Effector memory CD4-positive, alpha-beta T cell (primary cell): ENCODE measurements around the gene LRIT2.
A peak's percentile ranks its signal among the peaks of the same experiment; 100 is the strongest.

Experiments
- DNase-seq, 3 donors: peaks; one replicate each; pipeline ENCODE4 v3.0.0-alpha.2; 2020
- H3K27ac ChIP-seq: 2 replicates; pipeline ENCODE4 v1.7.0; 2013; ENCODE audit warnings: mild to moderate bottlenecking, low read length, moderate library complexity; ENCODE audit not compliant: insufficient read depth, poor library complexity, severe bottlenecking
- H3K27me3 ChIP-seq: replicated peaks from 2 replicates; pipeline ENCODE4 v1.7.0; 2013; ENCODE audit warnings: mild to moderate bottlenecking, low read length; ENCODE audit not compliant: insufficient read depth, control insufficient read depth, poor library complexity, severe bottlenecking
- H3K36me3 ChIP-seq: 2 replicates; pipeline ENCODE4 v1.7.0; 2013; ENCODE audit warnings: mild to moderate bottlenecking, low read length, moderate library complexity; ENCODE audit not compliant: control insufficient read depth, insufficient read depth
- H3K4me1 ChIP-seq: 2 replicates; pipeline ENCODE4 v1.7.0; 2013; ENCODE audit warnings: low read length, mild to moderate bottlenecking; ENCODE audit not compliant: control insufficient read depth, insufficient read depth, poor library complexity, severe bottlenecking
- H3K4me3 ChIP-seq: 2 replicates; pipeline ENCODE4 v1.7.0; 2013; ENCODE audit warnings: low read length, low read depth, mild to moderate bottlenecking; ENCODE audit not compliant: insufficient read depth, poor library complexity, severe bottlenecking
- H3K9me3 ChIP-seq: 2 replicates; pipeline ENCODE4 v1.7.0; 2013; ENCODE audit warnings: mild to moderate bottlenecking, low read length, moderate library complexity; ENCODE audit not compliant: control insufficient read depth
- total RNA-seq, 3 donors: gene quantifications; one replicate each; lab custom pipeline; 2026; lab: John Stamatoyannopoulos, UW

The LRIT2 gene
- total RNA-seq = 0 reads per million in 3 donors

GRCh38 chr10:84225427-84226173 is at the start of gene LRIT2:
Gene LRIT2 (minus strand): TSS chr10:84225544. CDS start chr10:84225520, 24 bp downstream.
- Histone ChIP-seq H3K27me3 (no peaks in the 10 kb centered on the region), H3K4me3 (no peak within 1 kb of the TSS), H3K27ac (no peak within 1 kb of the TSS), H3K9me3 (no peaks in the 10 kb centered on the region), H3K4me1 (no peaks in the 10 kb centered on the region), H3K36me3 (no peaks in the 10 kb centered on the region)
- no peak for DNase-seq

- no peaks in the 10 kb centered on the region for H3K36me3 ChIP-seq
- no peaks in the 10 kb centered on the region for H3K4me1 ChIP-seq
- no peaks in the 10 kb centered on the region for H3K27me3 ChIP-seq
- no peak overlapping the region for H3K4me3 ChIP-seq
- no peak for DNase-seq
- H3K9me3 ChIP-seq = no peaks in the 10 kb centered on the region
- no peak overlapping the region for H3K27ac ChIP-seq
Observed at GRCh38 chr10:84270708-84271107, 45.4 kb upstream of the LRIT2 start.

- no peak for DNase-seq
- Histone ChIP-seq H3K27me3 (no peaks in the 10 kb centered on the region), H3K4me1 (no peaks in the 10 kb centered on the region), H3K27ac (no peak overlapping the region), H3K36me3 (no peaks in the 10 kb centered on the region), H3K4me3 (no peak overlapping the region), H3K9me3 (no peaks in the 10 kb centered on the region)
Observed at GRCh38 chr10:84269773-84270172, 44.4 kb upstream of the LRIT2 start.

GRCh38 chr10:84269162-84269561 is 43.8 kb upstream of the LRIT2 start:
- H3K36me3 ChIP-seq = no peaks in the 10 kb centered on the region
- H3K27ac ChIP-seq = no peak overlapping the region
- H3K4me1 ChIP-seq = no peaks in the 10 kb centered on the region
- no peaks in the 10 kb centered on the region for H3K9me3 ChIP-seq
- DNase-seq = no peak
- no peak overlapping the region for H3K4me3 ChIP-seq
- H3K27me3 ChIP-seq = no peaks in the 10 kb centered on the region

- no peak overlapping the region for H3K27ac ChIP-seq
- peak in 2 of 3 donors; percentile 29 to 32 for DNase-seq
- no peak overlapping the region for H3K4me3 ChIP-seq
- no peaks in the 10 kb centered on the region for H3K36me3 ChIP-seq
- no peaks in the 10 kb centered on the region for H3K9me3 ChIP-seq
- no peaks in the 10 kb centered on the region for H3K4me1 ChIP-seq
- H3K27me3 ChIP-seq = no peaks in the 10 kb centered on the region
Observed at GRCh38 chr10:84267503-84268126, 42.3 kb upstream of the LRIT2 start.

- no peaks in the 10 kb centered on the region for H3K36me3 ChIP-seq
- no peak for DNase-seq
- no peaks in the 10 kb centered on the region for H3K4me1 ChIP-seq
- H3K27ac ChIP-seq = no peak overlapping the region
- H3K4me3 ChIP-seq = no peak overlapping the region
- H3K27me3 ChIP-seq = no peaks in the 10 kb centered on the region
- no peaks in the 10 kb centered on the region for H3K9me3 ChIP-seq
Observed at GRCh38 chr10:84265418-84265817, 40.1 kb upstream of the LRIT2 start.

- peak; percentile 23 to 53 (median 38) for DNase-seq
- H3K9me3 ChIP-seq = no peaks in the 10 kb centered on the region
- no peak overlapping the region for H3K4me3 ChIP-seq
- no peaks in the 10 kb centered on the region for H3K27me3 ChIP-seq
- no peak overlapping the region for H3K27ac ChIP-seq
- H3K36me3 ChIP-seq = no peaks in the 10 kb centered on the region
- no peaks in the 10 kb centered on the region for H3K4me1 ChIP-seq
Observed at GRCh38 chr10:84264611-84265141, 39.3 kb upstream of the LRIT2 start.

GRCh38 chr10:84263716-84264115 is 38.4 kb upstream of the LRIT2 start:
- H3K27ac ChIP-seq = no peak overlapping the region

GRCh38 chr10:84262190-84262956 is 37.0 kb upstream of the LRIT2 start:
- Histone ChIP-seq H3K27ac (no peak overlapping the region), H3K27me3 (no peaks in the 10 kb centered on the region), H3K9me3 (no peaks in the 10 kb centered on the region), H3K4me1 (no peaks in the 10 kb centered on the region), H3K4me3 (no peak overlapping the region), H3K36me3 (no peaks in the 10 kb centered on the region)
- no peak for DNase-seq

More at GRCh38 chr10:84263716-84264115, 38.4 kb upstream of the LRIT2 start:
- no peaks in the 10 kb centered on the region for H3K9me3 ChIP-seq
- no peaks in the 10 kb centered on the region for H3K27me3 ChIP-seq
- DNase-seq = no peak
- no peaks in the 10 kb centered on the region for H3K4me1 ChIP-seq
- H3K4me3 ChIP-seq = no peak overlapping the region
- H3K36me3 ChIP-seq = no peaks in the 10 kb centered on the region
